ENCODE data around the gene RARG. TPM values are rescaled to one million over a fixed set of nuclear protein-coding genes. Genes with fewer than 3 reads are reported as not detected.
A peak's percentile ranks its signal among the peaks of the same experiment; 100 is the strongest.

RARG gene
- total RNA-seq, 1 donor from 2014 or later = 0.27 TPM

- Mint-ChIP-seq H3K4me3 (ENCODE audit: unreplicated experiment) (no peak overlapping the region), H3K9me3 (ENCODE audit: unreplicated experiment) (peaks cover 5% of the 10 kb centered on the region), H3K36me3 (ENCODE audit: unreplicated experiment) (peaks cover 5% of the 10 kb centered on the region), H3K27ac (ENCODE audit: unreplicated experiment) (no peak overlapping the region), H3K4me1 (ENCODE audit: low read depth, unreplicated experiment) (no peaks in the 10 kb centered on the region), H3K27me3 (ENCODE audit: unreplicated experiment) (peaks cover 10% of the 10 kb centered on the region)
- TF ChIP-seq, protein P1, sequence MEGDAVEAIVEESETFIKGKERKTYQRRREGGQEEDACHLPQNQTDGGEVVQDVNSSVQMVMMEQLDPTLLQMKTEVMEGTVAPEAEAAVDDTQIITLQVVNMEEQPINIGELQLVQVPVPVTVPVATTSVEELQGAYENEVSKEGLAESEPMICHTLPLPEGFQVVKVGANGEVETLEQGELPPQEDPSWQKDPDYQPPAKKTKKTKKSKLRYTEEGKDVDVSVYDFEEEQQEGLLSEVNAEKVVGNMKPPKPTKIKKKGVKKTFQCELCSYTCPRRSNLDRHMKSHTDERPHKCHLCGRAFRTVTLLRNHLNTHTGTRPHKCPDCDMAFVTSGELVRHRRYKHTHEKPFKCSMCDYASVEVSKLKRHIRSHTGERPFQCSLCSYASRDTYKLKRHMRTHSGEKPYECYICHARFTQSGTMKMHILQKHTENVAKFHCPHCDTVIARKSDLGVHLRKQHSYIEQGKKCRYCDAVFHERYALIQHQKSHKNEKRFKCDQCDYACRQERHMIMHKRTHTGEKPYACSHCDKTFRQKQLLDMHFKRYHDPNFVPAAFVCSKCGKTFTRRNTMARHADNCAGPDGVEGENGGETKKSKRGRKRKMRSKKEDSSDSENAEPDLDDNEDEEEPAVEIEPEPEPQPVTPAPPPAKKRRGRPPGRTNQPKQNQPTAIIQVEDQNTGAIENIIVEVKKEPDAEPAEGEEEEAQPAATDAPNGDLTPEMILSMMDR (IDR thresholded peaks at IDR 0.05; ENCODE audit: partially characterized antibody, unreplicated experiment) = no peak
- no peak for DNase-seq
Observed at GRCh38 chr12:53255996-53256395, 24.0 kb upstream of the RARG start.

DNA sequence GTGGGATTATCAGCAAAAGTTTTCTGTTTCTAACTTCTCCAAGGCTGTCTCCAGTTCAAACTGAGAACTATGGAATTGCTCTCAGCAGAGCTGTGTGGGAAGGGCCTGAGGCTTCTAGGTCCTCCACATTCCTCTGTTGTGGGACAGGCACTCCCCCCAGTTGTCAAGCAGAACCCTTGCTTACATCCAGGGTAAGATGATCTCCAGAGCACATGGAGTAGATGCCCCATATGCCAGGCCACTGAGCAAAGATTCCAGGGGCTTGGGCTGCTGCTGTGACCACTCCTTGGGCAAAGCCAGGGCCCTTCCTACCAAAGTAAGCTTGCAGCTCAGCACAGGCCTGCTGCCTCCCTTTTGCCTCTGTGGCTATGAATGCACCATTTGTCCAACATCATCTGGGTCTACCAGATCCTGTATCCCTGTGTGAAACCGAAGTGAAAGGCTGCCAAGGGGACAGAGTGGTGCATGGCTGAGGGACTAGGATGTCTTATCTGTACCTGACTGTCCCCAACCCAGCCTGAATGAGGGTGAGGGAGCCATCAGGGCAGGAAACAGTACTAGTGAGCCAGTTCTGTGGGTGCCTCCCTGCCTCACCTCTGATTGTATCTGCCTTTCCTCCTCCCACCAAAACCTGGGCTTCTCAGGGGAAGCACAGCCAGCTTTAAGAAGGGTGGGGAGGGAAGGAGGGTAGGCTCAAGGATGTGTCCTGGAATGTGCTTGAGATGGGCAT is 23.0 kb upstream of the RARG start:
- H3K36me3 Mint-ChIP-seq (ENCODE audit: unreplicated experiment) = peaks cover 5% of the 10 kb centered on the region
- DNase-seq = no peak
- H3K4me1 Mint-ChIP-seq (ENCODE audit: low read depth, unreplicated experiment) = no peaks in the 10 kb centered on the region
- H3K27ac Mint-ChIP-seq (ENCODE audit: unreplicated experiment) = no peak overlapping the region
- H3K9me3 Mint-ChIP-seq (ENCODE audit: unreplicated experiment) = peaks cover 5% of the 10 kb centered on the region
- TF ChIP-seq, protein P1 (IDR thresholded peaks at IDR 0.05; ENCODE audit: partially characterized antibody, unreplicated experiment) = no peak
- H3K27me3 Mint-ChIP-seq (ENCODE audit: unreplicated experiment) = peaks cover 14% of the 10 kb centered on the region
- no peak overlapping the region for H3K4me3 Mint-ChIP-seq (ENCODE audit: unreplicated experiment)

GRCh38 chr12:53253298-53253697 is 21.3 kb upstream of the RARG start:
- TF ChIP-seq, protein P1 (IDR thresholded peaks at IDR 0.05; ENCODE audit: partially characterized antibody, unreplicated experiment) = no peak
- peak overlapping the region; percentile 52 for H3K27ac Mint-ChIP-seq (ENCODE audit: unreplicated experiment)
- H3K9me3 Mint-ChIP-seq (ENCODE audit: unreplicated experiment) = peaks cover 5% of the 10 kb centered on the region
- peak overlapping the region; percentile 99 for H3K4me3 Mint-ChIP-seq (ENCODE audit: unreplicated experiment)
- peaks cover 14% of the 10 kb centered on the region for H3K27me3 Mint-ChIP-seq (ENCODE audit: unreplicated experiment)
- peaks cover 5% of the 10 kb centered on the region for H3K36me3 Mint-ChIP-seq (ENCODE audit: unreplicated experiment)
- no peak for DNase-seq
- H3K4me1 Mint-ChIP-seq (ENCODE audit: low read depth, unreplicated experiment) = no peaks in the 10 kb centered on the region

DNA sequence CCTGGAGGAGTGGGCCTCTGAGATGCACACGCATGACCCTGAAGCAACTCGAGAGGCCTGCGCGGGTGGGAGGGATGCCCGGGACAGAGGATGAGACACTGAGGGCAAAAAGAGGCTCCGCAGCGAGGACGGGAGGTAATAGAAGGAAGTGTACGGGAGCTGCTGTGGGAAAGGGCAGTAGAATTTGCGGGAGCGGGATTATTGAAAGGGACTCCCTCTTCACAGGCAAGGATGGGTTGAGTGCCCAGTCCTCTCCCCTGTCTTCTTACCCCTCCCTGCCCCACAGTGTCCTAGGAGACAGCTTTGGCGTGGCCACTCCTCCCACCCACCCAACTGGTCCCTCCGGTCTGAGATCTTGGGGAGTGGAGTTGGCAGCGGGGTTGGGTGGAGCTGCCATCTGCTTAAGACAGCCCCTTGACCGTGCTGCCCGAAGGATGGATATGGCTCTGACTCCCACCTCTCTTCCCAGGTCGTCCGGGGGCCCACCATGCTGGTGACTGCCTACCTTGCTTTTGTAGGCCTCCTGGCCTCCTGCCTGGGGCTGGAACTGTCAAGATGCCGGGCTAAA is 20.4 kb upstream of the RARG start:
- peak overlapping the region; percentile 99 for H3K4me3 Mint-ChIP-seq (ENCODE audit: unreplicated experiment)
- peaks cover 14% of the 10 kb centered on the region for H3K27me3 Mint-ChIP-seq (ENCODE audit: unreplicated experiment)
- TF ChIP-seq, protein P1 (IDR thresholded peaks at IDR 0.05; ENCODE audit: partially characterized antibody, unreplicated experiment) = no peak
- H3K27ac Mint-ChIP-seq (ENCODE audit: unreplicated experiment) = peak overlapping the region; percentile 94
- peaks cover 5% of the 10 kb centered on the region for H3K36me3 Mint-ChIP-seq (ENCODE audit: unreplicated experiment)
- DNase-seq = no peak
- no peaks in the 10 kb centered on the region for H3K4me1 Mint-ChIP-seq (ENCODE audit: low read depth, unreplicated experiment)
- peaks cover 5% of the 10 kb centered on the region for H3K9me3 Mint-ChIP-seq (ENCODE audit: unreplicated experiment)

Data from glutamatergic neuron (in vitro differentiated cells).